ENCODE measurements around the gene EMSY. TPM values are rescaled to one million over a fixed set of nuclear protein-coding genes. Genes with fewer than 3 reads are reported as not detected.

The EMSY gene
- total RNA-seq, 1 donor from 2014 or later: 31.1 TPM

GRCh38 chr11:76424379-76424778, 20.4 kb upstream of the EMSY start:
- Mint-ChIP-seq H3K36me3 (ENCODE audit: low read depth) (no peaks in the 10 kb centered on the region), H3K4me3 (no peak overlapping the region), H3K4me1 (peaks cover 4% of the 10 kb centered on the region), H3K27ac (no peak overlapping the region), H3K27me3 (peaks cover 3% of the 10 kb centered on the region), H3K9me3 (no peaks in the 10 kb centered on the region)
- peak; percentile 40 for ATAC-seq (ENCODE audit: low read depth)
- CTCF ChIA-PET: no interaction called here
- intact Hi-C loops (cut with micrococcal nuclease): no loop called here
- TF ChIP-seq CTCF (IDR thresholded peaks at IDR 0.05): no peak
- POLR2A ChIA-PET: no interaction called here
- DNase-seq: no peak

- Mint-ChIP-seq H3K9me3 (no peaks in the 10 kb centered on the region), H3K27me3 (peaks cover 3% of the 10 kb centered on the region), H3K27ac (no peak overlapping the region), H3K4me3 (no peak overlapping the region), H3K4me1 (peaks cover 4% of the 10 kb centered on the region), H3K36me3 (ENCODE audit: low read depth) (no peaks in the 10 kb centered on the region)
- POLR2A ChIA-PET: no interaction called here
- intact Hi-C loops (cut with micrococcal nuclease): no loop called here
- no peak for ATAC-seq (ENCODE audit: low read depth)
- no peak for DNase-seq
- CTCF ChIA-PET: no interaction called here
- no peak for TF ChIP-seq CTCF (IDR thresholded peaks at IDR 0.05)
These were observed 19.9 kb upstream of the EMSY start for GRCh38 chr11:76424891-76425290.

- Mint-ChIP-seq H3K27ac (no peak overlapping the region), H3K36me3 (ENCODE audit: low read depth) (no peaks in the 10 kb centered on the region), H3K4me3 (no peak overlapping the region), H3K4me1 (peaks cover 4% of the 10 kb centered on the region), H3K27me3 (peaks cover 3% of the 10 kb centered on the region), H3K9me3 (no peaks in the 10 kb centered on the region)
- no peak for TF ChIP-seq CTCF (IDR thresholded peaks at IDR 0.05)
- intact Hi-C loops (cut with micrococcal nuclease): no loop called here
- DNase-seq: no peak
- no peak for ATAC-seq (ENCODE audit: low read depth)
- POLR2A ChIA-PET: no interaction called here
- CTCF ChIA-PET: no interaction called here
These were observed 18.2 kb upstream of the EMSY start for GRCh38 chr11:76426660-76427059.

GRCh38 chr11:76436020-76436419, 8.8 kb upstream of the EMSY start:
- Mint-ChIP-seq H3K4me1 (no peaks in the 10 kb centered on the region), H3K27ac (no peak overlapping the region), H3K4me3 (no peak overlapping the region), H3K27me3 (no peaks in the 10 kb centered on the region), H3K9me3 (no peaks in the 10 kb centered on the region), H3K36me3 (ENCODE audit: low read depth) (no peaks in the 10 kb centered on the region)
- DNase-seq: no peak
- CTCF ChIA-PET: no interaction called here
- no peak for TF ChIP-seq CTCF (IDR thresholded peaks at IDR 0.05)
- POLR2A ChIA-PET: interaction anchor here (0.7 kb wide), 1 partner anchor 616 kb away, joined by 3 read pairs; no protein-coding TSS in a partner anchor
- intact Hi-C loops (cut with micrococcal nuclease): no loop called here
- no peak for ATAC-seq (ENCODE audit: low read depth)

- peaks cover 25% of the 10 kb centered on the region for H3K36me3 Mint-ChIP-seq (ENCODE audit: low read depth)
- ATAC-seq (ENCODE audit: low read depth) (no peak), DNase-seq (no peak)
- ChIA-PET CTCF (no interaction called here), POLR2A (interaction anchor here (0.7 to 1.9 kb wide), 2 partner anchors 59 to 246 kb away, joined by 4 to 11 read pairs; no protein-coding TSS in a partner anchor)
- no peaks in the 10 kb centered on the region for H3K9me3 Mint-ChIP-seq
- H3K4me1 Mint-ChIP-seq: peaks cover 31% of the 10 kb centered on the region
- intact Hi-C loops (cut with micrococcal nuclease): loop anchor here (5.0 to 10.0 kb wide), 4 partner anchors 421 to 1191 kb away; partner anchors contain the start of genes ACER3, CLNS1A and UVRAG
- peak overlapping the region; percentile 93 for H3K27ac Mint-ChIP-seq
- peak overlapping the region; percentile 95 for H3K4me3 Mint-ChIP-seq
- no peaks in the 10 kb centered on the region for H3K27me3 Mint-ChIP-seq
- no peak for TF ChIP-seq CTCF (IDR thresholded peaks at IDR 0.05)
These were observed 1.4 kb upstream of the EMSY start for GRCh38 chr11:76443268-76443980.
